ENCODE measurements around the gene P3H4. TPM values are rescaled to one million over a fixed set of nuclear protein-coding genes. Genes with fewer than 3 reads are reported as not detected.
A peak's percentile ranks its signal among the peaks of the same experiment; 100 is the strongest.
"Not testable (repeated sequence)": the region's sequence is repeated elsewhere in the genome, so short reads cannot be mapped to it uniquely, and the experiment has no call there.

The P3H4 gene
- 51.8 TPM for polyA plus RNA-seq (2013, experiment 1 of 2)
- polyA plus RNA-seq (2013, experiment 2 of 2): 41.0 TPM

GRCh38 chr17:41811549-41812380 is at the start of gene P3H4:
TSS of gene P3H4 (minus strand) at chr17:41811949. CDS start at chr17:41811915, 34 bp downstream.
- peak within 1 kb of the TSS; percentile 89 for H3K27ac ChIP-seq (ENCODE audit: low read depth, low read length, severe bottlenecking)
- 0% methylated on average over 79 to 81 of the region's 96 CpGs for WGBS, 2 experiments (ENCODE audit: insufficient coverage in 2 of 2)
- H3K36me3 ChIP-seq (ENCODE audit: control insufficient read depth, insufficient read depth, low read length): peaks cover 30% of the 10 kb centered on the region
- H3K9me3 ChIP-seq (ENCODE audit: control insufficient read depth, low read length): no peaks in the 10 kb centered on the region
- peaks cover 9% of the 10 kb centered on the region for H3K4me1 ChIP-seq (ENCODE audit: control insufficient read depth, insufficient read depth, low read length, poor library complexity, severe bottlenecking)
- peak within 1 kb of the TSS; percentile 86 for H3K4me3 ChIP-seq (ENCODE audit: extremely low read depth, insufficient read depth, low read length, poor library complexity, severe bottlenecking)

- Histone ChIP-seq H3K27ac (ENCODE audit: low read depth, low read length, severe bottlenecking) (no peak overlapping the region), H3K4me1 (ENCODE audit: control insufficient read depth, insufficient read depth, low read length, poor library complexity, severe bottlenecking) (peaks cover 10% of the 10 kb centered on the region), H3K36me3 (ENCODE audit: control insufficient read depth, insufficient read depth, low read length) (no peaks in the 10 kb centered on the region), H3K9me3 (ENCODE audit: control insufficient read depth, low read length) (no peaks in the 10 kb centered on the region), H3K4me3 (ENCODE audit: extremely low read depth, insufficient read depth, low read length, poor library complexity, severe bottlenecking) (no peak overlapping the region)
- WGBS, 2 experiments (ENCODE audit: insufficient coverage in 2 of 2): 70 to 74% methylated on average over 2 to 3 of the region's 3 CpGs
Observed at GRCh38 chr17:41860254-41860931, 48.6 kb upstream of the P3H4 start.

GRCh38 chr17:41851382-41851781 is 39.6 kb upstream of the P3H4 start:
- not testable (repeated sequence) for H3K4me3 ChIP-seq (ENCODE audit: extremely low read depth, insufficient read depth, low read length, poor library complexity, severe bottlenecking); H3K27ac ChIP-seq (ENCODE audit: low read depth, low read length, severe bottlenecking); H3K4me1 ChIP-seq (ENCODE audit: control insufficient read depth, insufficient read depth, low read length, poor library complexity, severe bottlenecking); H3K9me3 ChIP-seq (ENCODE audit: control insufficient read depth, low read length)
- peaks cover 33% of the 10 kb centered on the region for H3K36me3 ChIP-seq (ENCODE audit: control insufficient read depth, insufficient read depth, low read length)
- 88 to 97% methylated on average over 5 to 10 of the region's 14 CpGs for WGBS, 2 experiments (ENCODE audit: insufficient coverage in 2 of 2)

GRCh38 chr17:41849251-41849990 is 37.7 kb upstream of the P3H4 start:
- H3K9me3 ChIP-seq (ENCODE audit: control insufficient read depth, low read length): no peaks in the 10 kb centered on the region
- H3K27ac ChIP-seq (ENCODE audit: low read depth, low read length, severe bottlenecking): no peak overlapping the region
- H3K4me1 ChIP-seq (ENCODE audit: control insufficient read depth, insufficient read depth, low read length, poor library complexity, severe bottlenecking): no peaks in the 10 kb centered on the region
- no peak overlapping the region for H3K4me3 ChIP-seq (ENCODE audit: extremely low read depth, insufficient read depth, low read length, poor library complexity, severe bottlenecking)
- peaks cover 25% of the 10 kb centered on the region for H3K36me3 ChIP-seq (ENCODE audit: control insufficient read depth, insufficient read depth, low read length)
- WGBS, 2 experiments (ENCODE audit: insufficient coverage in 2 of 2): 94 to 100% methylated on average over 1 of the region's 4 CpGs

GRCh38 chr17:41848788-41849187 is 37.0 kb upstream of the P3H4 start:
- WGBS, 2 experiments (ENCODE audit: insufficient coverage in 2 of 2): 92% methylated on average over 2 of the region's 4 CpGs; no CpG with 5 or more reads in 1 of the 2 experiments
- Histone ChIP-seq H3K4me3 (ENCODE audit: extremely low read depth, insufficient read depth, low read length, poor library complexity, severe bottlenecking) (no peak overlapping the region), H3K4me1 (ENCODE audit: control insufficient read depth, insufficient read depth, low read length, poor library complexity, severe bottlenecking) (no peaks in the 10 kb centered on the region), H3K27ac (ENCODE audit: low read depth, low read length, severe bottlenecking) (no peak overlapping the region), H3K9me3 (ENCODE audit: control insufficient read depth, low read length) (no peaks in the 10 kb centered on the region), H3K36me3 (ENCODE audit: control insufficient read depth, insufficient read depth, low read length) (peaks cover 18% of the 10 kb centered on the region)

- WGBS, 2 experiments (ENCODE audit: insufficient coverage in 2 of 2): 92 to 100% methylated on average over 3 to 4 of the region's 6 CpGs
- Histone ChIP-seq H3K4me3 (ENCODE audit: extremely low read depth, insufficient read depth, low read length, poor library complexity, severe bottlenecking) (no peak overlapping the region), H3K36me3 (ENCODE audit: control insufficient read depth, insufficient read depth, low read length) (peaks cover 8% of the 10 kb centered on the region), H3K27ac (ENCODE audit: low read depth, low read length, severe bottlenecking) (no peak overlapping the region), H3K4me1 (ENCODE audit: control insufficient read depth, insufficient read depth, low read length, poor library complexity, severe bottlenecking) (no peaks in the 10 kb centered on the region), H3K9me3 (ENCODE audit: control insufficient read depth, low read length) (no peaks in the 10 kb centered on the region)
Observed at GRCh38 chr17:41844971-41845370, 33.2 kb upstream of the P3H4 start.

GRCh38 chr17:41840781-41841180 is 29.0 kb upstream of the P3H4 start:
- not testable (repeated sequence) for H3K4me1 ChIP-seq (ENCODE audit: control insufficient read depth, insufficient read depth, low read length, poor library complexity, severe bottlenecking); H3K36me3 ChIP-seq (ENCODE audit: control insufficient read depth, insufficient read depth, low read length); H3K27ac ChIP-seq (ENCODE audit: low read depth, low read length, severe bottlenecking); H3K4me3 ChIP-seq (ENCODE audit: extremely low read depth, insufficient read depth, low read length, poor library complexity, severe bottlenecking); H3K9me3 ChIP-seq (ENCODE audit: control insufficient read depth, low read length)
- WGBS, 2 experiments (ENCODE audit: insufficient coverage in 2 of 2): 92 to 97% methylated on average over 4 to 6 of the region's 6 CpGs

GRCh38 chr17:41839448-41839847 is 27.7 kb upstream of the P3H4 start:
- not testable (repeated sequence) for H3K36me3 ChIP-seq (ENCODE audit: control insufficient read depth, insufficient read depth, low read length); H3K9me3 ChIP-seq (ENCODE audit: control insufficient read depth, low read length)
- 92% methylated on average over 2 of the region's 2 CpGs; no CpG with 5 or more reads in 1 of the 2 experiments for WGBS, 2 experiments (ENCODE audit: insufficient coverage in 2 of 2)

GRCh38 chr17:41837761-41838538 is 26.2 kb upstream of the P3H4 start, which contains the start of gene KLHL10:
TSS of gene KLHL10 (plus strand) at chr17:41837825. CDS start at chr17:41837933, 108 bp downstream.
- Histone ChIP-seq H3K36me3 (ENCODE audit: control insufficient read depth, insufficient read depth, low read length) (peaks cover 7% of the 10 kb centered on the region), H3K4me3 (ENCODE audit: extremely low read depth, insufficient read depth, low read length, poor library complexity, severe bottlenecking) (peak within 1 kb of the TSS; percentile 79), H3K27ac (ENCODE audit: low read depth, low read length, severe bottlenecking) (no peak within 1 kb of the TSS), H3K4me1 (ENCODE audit: control insufficient read depth, insufficient read depth, low read length, poor library complexity, severe bottlenecking) (no peaks in the 10 kb centered on the region), H3K9me3 (ENCODE audit: control insufficient read depth, low read length) (no peaks in the 10 kb centered on the region)
- 94 to 100% methylated on average over 8 to 14 of the region's 15 CpGs for WGBS, 2 experiments (ENCODE audit: insufficient coverage in 2 of 2)

More at GRCh38 chr17:41839448-41839847, 27.7 kb upstream of the P3H4 start:
- not testable (repeated sequence) for H3K4me1 ChIP-seq (ENCODE audit: control insufficient read depth, insufficient read depth, low read length, poor library complexity, severe bottlenecking); H3K27ac ChIP-seq (ENCODE audit: low read depth, low read length, severe bottlenecking); H3K4me3 ChIP-seq (ENCODE audit: extremely low read depth, insufficient read depth, low read length, poor library complexity, severe bottlenecking)
